ENCODE results near the gene RGS9. TPM values are rescaled to one million over a fixed set of nuclear protein-coding genes. Genes with fewer than 3 reads are reported as not detected.
"Not testable (repeated sequence)": the region's sequence is repeated elsewhere in the genome, so short reads cannot be mapped to it uniquely, and the experiment has no call there.

RGS9 gene
- 1 to 10 TPM; 4.3 to 4.4 TPM for total RNA-seq

GRCh38 chr17:65137021-65137939 is at the start of gene RGS9:
RGS9 (plus strand) TSS chr17:65137370; CDS start chr17:65137541, 171 bp downstream.
- Histone ChIP-seq H3K27me3 (no peaks in the 10 kb centered on the region), H3K4me1 (peaks cover 9% of the 10 kb centered on the region), H3K36me3 (replicated peaks in 1 of 2; ENCODE audit: insufficient read depth in 1 of 2, low read depth in 2 of 2) (no peaks in the 10 kb centered on the region), H3K27ac (peak within 1 kb of the TSS in 3 of 4 donors; percentile 10 to 42 (median 33)), H3K4me3 (no peak within 1 kb of the TSS), H3K9me3 (no peaks in the 10 kb centered on the region)
- ATAC-seq (peak; percentile 95), DNase-seq (peak; percentile 82 to 93 (median 85))
- WGBS, 2 donors: 0 to 3% methylated on average over 11 to 52 of the region's 56 CpGs
- TF ChIP-seq CTCF (IDR thresholded peaks at IDR 0.05): peak; percentile 95 to 100 (median 98)
- no peak for TF ChIP-seq POLR2A (IDR thresholded peaks at IDR 0.05)
- intact Hi-C loops (cut with DNase I): no loop called here

GRCh38 chr17:65088621-65089360 is 48.4 kb upstream of the RGS9 start:
- intact Hi-C loops (cut with DNase I): no loop called here
- Histone ChIP-seq H3K4me3 (no peak overlapping the region), H3K27ac (no peak overlapping the region), H3K4me1 (no peaks in the 10 kb centered on the region), H3K27me3 (no peaks in the 10 kb centered on the region), H3K9me3 (no peaks in the 10 kb centered on the region), H3K36me3 (replicated peaks in 1 of 2; ENCODE audit: insufficient read depth in 1 of 2, low read depth in 2 of 2) (no peaks in the 10 kb centered on the region)
- 65 to 78% methylated on average over 4 of the region's 4 CpGs for WGBS, 2 donors
- no peak for ATAC-seq
- no peak for TF ChIP-seq CTCF (IDR thresholded peaks at IDR 0.05)
- no peak for TF ChIP-seq POLR2A (IDR thresholded peaks at IDR 0.05)
- no peak for DNase-seq

GRCh38 chr17:65092262-65092661 is 44.9 kb upstream of the RGS9 start:
- H3K27me3 ChIP-seq: no peaks in the 10 kb centered on the region
- no peaks in the 10 kb centered on the region for H3K4me1 ChIP-seq
- H3K36me3 ChIP-seq (replicated peaks in 1 of 2; ENCODE audit: insufficient read depth in 1 of 2, low read depth in 2 of 2): no peaks in the 10 kb centered on the region
- H3K4me3 ChIP-seq: no peak overlapping the region
- DNase-seq: no peak
- H3K27ac ChIP-seq: no peak overlapping the region
- no peaks in the 10 kb centered on the region for H3K9me3 ChIP-seq
- intact Hi-C loops (cut with DNase I): no loop called here
- 32 to 41% methylated on average over 3 of the region's 3 CpGs for WGBS, 2 donors
- no peak for ATAC-seq
- TF ChIP-seq POLR2A (IDR thresholded peaks at IDR 0.05) (no peak), CTCF (IDR thresholded peaks at IDR 0.05) (no peak)

- H3K36me3 ChIP-seq (replicated peaks in 1 of 2; ENCODE audit: insufficient read depth in 1 of 2, low read depth in 2 of 2); ATAC-seq; DNase-seq; H3K4me3 ChIP-seq; H3K27me3 ChIP-seq; H3K9me3 ChIP-seq; H3K27ac ChIP-seq; intact Hi-C loops (cut with DNase I); H3K4me1 ChIP-seq: not testable (repeated sequence)
- 95 to 96% methylated on average over 15 of the region's 15 CpGs for WGBS, 2 donors
These were observed 44.3 kb upstream of the RGS9 start for GRCh38 chr17:65092721-65093356.

- no peaks in the 10 kb centered on the region for H3K27me3 ChIP-seq
- no peak overlapping the region for H3K27ac ChIP-seq
- DNase-seq (no peak), ATAC-seq (no peak)
- H3K9me3 ChIP-seq: no peaks in the 10 kb centered on the region
- H3K4me3 ChIP-seq: no peak overlapping the region
- no peaks in the 10 kb centered on the region for H3K36me3 ChIP-seq (replicated peaks in 1 of 2; ENCODE audit: insufficient read depth in 1 of 2, low read depth in 2 of 2)
- intact Hi-C loops (cut with DNase I): no loop called here
- WGBS, 2 donors: 82 to 87% methylated on average over 7 of the region's 7 CpGs
- no peak for TF ChIP-seq POLR2A (IDR thresholded peaks at IDR 0.05)
- TF ChIP-seq CTCF (IDR thresholded peaks at IDR 0.05): no peak
- H3K4me1 ChIP-seq: no peaks in the 10 kb centered on the region
These were observed 43.2 kb upstream of the RGS9 start for GRCh38 chr17:65093930-65094329.

Measured in body of pancreas (tissue), 4 donors.